A549 treated with AZD2906 at 1 μM for 4 hours (cell line): Measurements from ENCODE around the gene ARID3A. TPM values are rescaled to one million over a fixed set of nuclear protein-coding genes. Genes with fewer than 3 reads are reported as not detected.

Experiments used
- total RNA-seq: library from RNA; stranded (reverse); fragments of 200-300 nt; extraction: Qiagen RNA extraction; gene quantifications from 5 replicates; pipeline ENCODE4 v1.2.3, GENCODE V29; 2022

Gene ARID3A
- total RNA-seq, result 3.8 to 6.8 TPM (median 5.1 TPM) in 5 replicates

DNA sequence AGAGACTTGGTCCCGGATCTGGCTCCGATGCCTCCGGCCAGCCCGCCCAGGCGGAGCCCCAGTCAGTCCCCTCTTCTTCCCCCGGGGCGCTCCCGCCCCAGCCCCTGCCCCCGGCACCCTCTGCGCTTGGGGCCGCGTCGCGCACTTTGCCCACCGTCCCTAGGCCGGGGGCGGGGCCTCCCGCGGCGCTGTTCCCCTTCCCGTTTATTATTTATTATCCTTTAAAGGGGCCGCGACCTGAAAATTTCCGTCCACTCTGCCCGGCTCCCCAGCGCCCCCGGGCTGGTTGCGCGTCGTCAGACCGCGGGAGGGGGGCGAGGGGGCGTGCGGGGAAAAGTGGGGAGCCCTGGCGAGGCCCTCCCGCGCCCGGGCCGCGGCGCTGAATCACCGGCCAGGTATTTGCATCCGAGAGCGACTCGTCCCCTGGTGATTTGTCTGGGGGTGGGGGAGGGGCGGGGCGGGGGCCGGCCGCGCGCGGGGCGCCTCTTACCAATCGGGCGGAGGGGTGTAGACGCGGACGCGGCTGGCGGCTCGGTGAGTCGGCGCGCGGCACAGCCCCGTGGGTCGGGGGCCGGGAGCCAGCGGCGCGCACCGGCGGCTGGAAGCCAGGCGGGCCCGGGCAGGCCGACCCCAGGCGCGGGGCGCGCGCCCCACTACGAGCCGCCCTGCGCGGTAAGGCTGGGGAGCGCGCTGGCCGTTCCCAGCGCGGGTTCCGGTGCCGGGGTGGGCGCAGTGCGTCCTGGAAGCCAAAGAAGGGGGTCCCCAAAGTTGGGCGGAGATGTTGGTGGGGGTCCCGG, at the start of gene ARID3A:
Gene ARID3A (plus strand): TSS at position 510 of the 797 bp plus-strand sequence. CDS start 3,494 bp downstream, outside the sequence.

GRCh38 chr19:892894-893689, 32.7 kb upstream of the ARID3A start, which contains the start of the genes MED16 and RNU6-9:
TSS of gene MED16 (minus strand) at chr19:893187. CDS start at chr19:891131, 2,056 bp downstream.
TSS of gene RNU6-9 (plus strand) at chr19:893484.

GRCh38 chr19:913080-913748, 12.6 kb upstream of the ARID3A start, which contains the start of gene R3HDM4:
TSS of gene R3HDM4 (minus strand) at chr19:913219. CDS start at chr19:913157, 62 bp downstream.

GRCh38 chr19:917323-918151, 8.3 kb upstream of the ARID3A start, which contains the start of gene KISS1R:
TSS of gene KISS1R (plus strand) at chr19:917333. CDS start at chr19:917503, 170 bp downstream.

DNA sequence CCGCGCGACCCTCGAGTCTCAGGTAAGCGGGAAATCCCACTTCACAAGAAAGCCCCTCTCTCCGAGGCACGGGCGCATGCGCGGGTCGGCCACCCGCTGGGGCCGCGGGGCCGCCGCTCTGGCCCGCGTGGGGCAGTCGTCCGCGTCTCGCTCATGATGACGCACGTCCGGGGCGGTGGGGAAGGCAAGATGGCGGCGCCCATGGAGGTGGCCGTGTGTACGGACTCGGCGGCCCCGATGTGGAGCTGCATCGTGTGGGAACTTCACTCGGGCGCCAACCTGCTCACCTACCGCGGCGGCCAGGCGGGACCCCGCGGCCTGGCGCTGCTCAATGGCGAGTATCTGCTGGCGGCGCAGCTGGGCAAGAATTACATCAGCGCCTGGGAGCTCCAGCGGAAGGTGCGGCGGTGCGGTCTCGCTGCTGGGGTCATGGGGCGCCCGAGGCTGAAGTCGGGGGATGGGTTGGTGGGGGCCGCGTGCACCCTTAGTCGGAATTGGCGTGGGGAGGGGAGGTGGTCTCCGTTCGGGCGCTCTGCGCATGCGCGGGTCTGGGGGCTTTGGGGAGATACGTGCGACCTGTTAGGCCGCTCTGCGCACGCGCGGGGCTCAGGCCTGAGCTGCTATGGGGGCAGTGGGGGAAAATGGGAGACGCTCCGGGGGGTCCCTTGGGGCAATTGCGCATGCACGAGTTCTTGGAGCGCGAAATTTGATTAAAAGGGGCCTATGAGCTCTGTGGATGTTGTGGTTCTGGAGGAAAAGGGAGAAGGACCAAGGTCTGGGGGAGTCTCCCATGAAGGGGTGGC, 58.5 kb downstream of the ARID3A start, which contains the start of gene WDR18:
Gene WDR18 (plus strand): TSS at position 181 of the 803 bp plus-strand sequence. CDS start 9 bp downstream, at position 190.

DNA sequence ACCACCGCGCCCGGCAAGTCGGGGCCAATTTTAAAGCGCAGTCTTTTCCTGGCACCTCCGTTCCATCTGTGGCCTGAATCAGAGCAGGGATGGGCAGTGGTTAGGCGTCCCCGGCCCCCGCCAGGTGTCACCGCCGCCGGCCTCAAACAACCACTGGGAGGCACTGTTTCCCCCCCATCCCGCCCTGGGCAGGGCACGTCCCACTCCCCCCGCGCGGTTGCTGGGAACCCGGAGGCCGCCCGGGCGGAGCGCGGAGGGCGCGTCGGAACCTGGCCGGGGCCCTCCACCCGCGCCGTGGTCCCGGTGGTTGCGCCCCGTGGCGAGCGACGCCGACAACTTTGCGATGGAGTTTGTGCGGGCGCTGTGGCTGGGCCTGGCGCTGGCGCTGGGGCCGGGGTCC, 74.3 kb downstream of the ARID3A start, which contains the start of gene GRIN3B:
Gene GRIN3B (plus strand): TSS at position 325 of the 400 bp plus-strand sequence. CDS start 19 bp downstream, at position 344.

DNA sequence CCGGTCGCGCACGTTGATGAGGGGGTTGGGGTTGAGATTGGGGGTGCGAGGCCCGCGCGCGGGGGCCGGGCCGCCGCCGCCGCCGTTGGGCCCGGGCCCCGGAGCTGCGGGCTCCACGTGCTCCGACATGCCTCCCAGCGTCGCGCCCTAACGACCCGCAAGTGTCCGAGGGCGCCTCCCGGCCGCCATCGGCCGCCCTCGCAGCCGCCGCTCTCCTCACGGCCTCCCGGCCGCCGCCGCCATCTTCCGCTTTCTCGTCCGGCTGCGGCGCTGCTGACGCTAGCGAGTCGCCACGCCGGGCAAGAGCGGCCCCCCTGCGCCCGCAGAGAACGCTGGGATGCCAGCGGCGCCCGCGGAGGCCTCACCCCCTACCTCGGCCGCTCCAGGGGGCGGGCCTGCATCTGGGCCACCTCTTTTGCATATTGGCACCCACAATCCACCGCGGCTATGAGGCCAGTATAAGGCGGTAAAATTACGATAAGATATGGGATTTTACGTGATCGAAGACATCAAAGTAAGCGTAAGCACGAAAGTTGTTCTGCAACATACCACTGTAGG, 95.1 kb downstream of the ARID3A start, which contains the start of gene TMEM259:
Gene TMEM259 (minus strand): TSS at position 256 of the 558 bp plus-strand sequence. CDS start 127 bp downstream, at position 129.

Other genes starting within 250 kb of the ARID3A start
- 217 to 278 TPM (median 258 TPM) in 5 replicates for gene FSTL3, start 249.6 kb upstream of the ARID3A start, total RNA-seq
- 0.17 to 0.18 TPM in 2 of 5 replicates, not detected in the others for gene PRSS57, start 230.6 kb upstream of the ARID3A start, total RNA-seq
- 11.4 to 15.5 TPM (median 14.4 TPM) in 5 replicates for gene PALM, start 217.1 kb upstream of the ARID3A start, total RNA-seq
- 67.9 to 84.4 TPM (median 83.1 TPM) in 5 replicates for gene MISP, start 174.9 kb upstream of the ARID3A start, total RNA-seq
- gene PTBP1, start 128.6 kb upstream of the ARID3A start, total RNA-seq, result 194 to 234 TPM (median 198 TPM) in 5 replicates
- 3.1 to 5.0 TPM (median 4.7 TPM) in 5 replicates for gene PLPPR3, start 104.1 kb upstream of the ARID3A start, total RNA-seq
- gene AZU1, start 98.2 kb upstream of the ARID3A start, total RNA-seq, result 0.11 to 0.24 TPM (median 0.20 TPM) in 5 replicates
- gene PRTN3, start 85.0 kb upstream of the ARID3A start, total RNA-seq, result 0.15 to 0.60 TPM (median 0.43 TPM) in 5 replicates
- gene ELANE, start 73.7 kb upstream of the ARID3A start, total RNA-seq, result 0.14 to 0.23 TPM (median 0.16 TPM) in 5 replicates
- gene CFD, start 66.4 kb upstream of the ARID3A start, total RNA-seq, result 10.6 to 25.0 TPM (median 22.7 TPM) in 5 replicates
- gene MED16, start 32.8 kb upstream of the ARID3A start, total RNA-seq, result 14.3 to 26.1 TPM (median 24.5 TPM) in 5 replicates
- not detected in 5 replicates for gene RNU6-9, start 32.6 kb upstream of the ARID3A start, total RNA-seq
- gene R3HDM4, start 12.8 kb upstream of the ARID3A start, total RNA-seq, result 28.8 to 39.9 TPM (median 38.1 TPM) in 5 replicates
- 0.25 to 0.48 TPM (median 0.41 TPM) in 5 replicates for gene KISS1R, start 8.7 kb upstream of the ARID3A start, total RNA-seq
- 48.2 to 72.0 TPM (median 68.3 TPM) in 5 replicates for gene WDR18, start 58.3 kb downstream of the ARID3A start, total RNA-seq
- 2.5 to 3.5 TPM (median 3.2 TPM) in 5 replicates for gene GRIN3B, start 74.4 kb downstream of the ARID3A start, total RNA-seq
- gene TMEM259, start 95.1 kb downstream of the ARID3A start, total RNA-seq, result 80.7 to 142 TPM (median 126 TPM) in 5 replicates
- gene RNU6-2, start 95.5 kb downstream of the ARID3A start, total RNA-seq, result not detected in 5 replicates
- 77.2 to 98.9 TPM (median 91.0 TPM) in 5 replicates for gene CNN2, start 100.6 kb downstream of the ARID3A start, total RNA-seq
- gene ABCA7, start 114.1 kb downstream of the ARID3A start, total RNA-seq, result 13.3 to 21.7 TPM (median 16.4 TPM) in 5 replicates
- 2.8 to 5.5 TPM (median 5.4 TPM) in 5 replicates for gene ARHGAP45, start 141.1 kb downstream of the ARID3A start, total RNA-seq
- 193 to 258 TPM (median 237 TPM) in 5 replicates for gene POLR2E, start 169.3 kb downstream of the ARID3A start, total RNA-seq
- gene GPX4, start 178.0 kb downstream of the ARID3A start, total RNA-seq, result 415 to 542 TPM (median 517 TPM) in 5 replicates
- gene SBNO2, start 248.2 kb downstream of the ARID3A start, total RNA-seq, result 22.2 to 34.9 TPM (median 32.9 TPM) in 5 replicates